ENCODE data around the gene ITSN2. TPM values are rescaled to one million over a fixed set of nuclear protein-coding genes. Genes with fewer than 3 reads are reported as not detected.
"Not testable (repeated sequence)": the region's sequence is repeated elsewhere in the genome, so short reads cannot be mapped to it uniquely, and the experiment has no call there.

ITSN2 gene
- total RNA-seq, 2 donors from 2014 or later: 35.8 to 41.1 TPM

DNA sequence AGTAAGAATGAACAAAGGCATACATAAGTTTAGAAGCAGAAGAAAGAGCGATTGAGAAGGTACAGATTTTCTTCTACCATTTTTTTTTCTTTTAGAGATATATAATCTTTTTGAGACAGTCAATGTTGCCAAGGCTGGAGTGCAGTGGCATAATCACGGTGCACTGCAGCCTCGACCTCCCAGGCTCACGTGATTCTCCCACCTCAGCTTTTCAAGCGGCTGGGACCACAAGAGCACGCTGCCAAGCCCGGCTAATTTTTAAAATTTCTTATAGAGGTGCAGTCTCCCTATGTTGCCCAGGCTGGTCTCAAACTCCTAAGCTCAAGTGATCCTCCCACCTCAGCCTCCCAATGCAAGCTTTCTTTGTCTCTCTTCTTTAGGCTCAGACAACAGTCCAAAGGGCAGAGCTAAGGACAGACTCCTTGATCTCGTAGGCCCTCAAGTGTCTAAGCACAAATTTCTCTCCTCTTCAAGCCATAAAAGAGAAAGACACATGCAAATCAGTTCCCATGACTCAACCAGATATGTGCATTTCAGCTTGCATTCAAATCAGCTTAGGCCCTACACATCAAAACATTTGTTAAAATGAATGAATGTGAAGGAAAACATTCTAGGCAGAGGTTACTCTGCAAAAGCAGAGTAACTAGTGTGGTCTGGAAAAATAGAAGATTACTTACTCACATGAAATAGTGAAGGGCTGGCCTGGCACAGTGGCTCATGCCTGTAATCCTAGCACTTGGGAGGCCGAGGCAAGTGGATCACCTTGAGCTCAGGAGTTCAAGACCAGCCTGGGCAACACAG lies 18.0 kb downstream of the ITSN2 start:
- ATAC-seq (no peak), DNase-seq (no peak)
- intact Hi-C loops (cut with DNase I): no loop called here

DNA sequence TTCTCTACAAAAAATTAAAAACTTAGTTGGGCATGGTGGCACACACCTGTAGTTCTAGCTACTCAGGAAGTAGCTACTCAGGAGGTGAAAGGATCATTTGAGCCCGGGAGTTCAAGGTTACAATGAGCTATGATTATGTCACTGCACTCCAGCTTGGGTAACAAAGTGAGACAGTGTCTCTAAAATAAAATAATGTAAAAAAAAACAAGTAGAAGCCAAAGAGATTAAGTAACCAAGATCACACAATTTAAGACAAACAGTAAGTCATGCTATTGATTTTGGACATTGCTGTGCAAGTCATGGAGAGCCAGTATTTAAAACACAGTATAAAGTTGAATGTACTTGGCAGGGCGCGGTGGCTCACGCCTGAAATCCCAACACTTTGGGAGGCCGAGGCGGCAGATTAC lies 20.5 kb downstream of the ITSN2 start:
- intact Hi-C loops (cut with DNase I): no loop called here
- no peak for DNase-seq
- ATAC-seq: no peak

DNA sequence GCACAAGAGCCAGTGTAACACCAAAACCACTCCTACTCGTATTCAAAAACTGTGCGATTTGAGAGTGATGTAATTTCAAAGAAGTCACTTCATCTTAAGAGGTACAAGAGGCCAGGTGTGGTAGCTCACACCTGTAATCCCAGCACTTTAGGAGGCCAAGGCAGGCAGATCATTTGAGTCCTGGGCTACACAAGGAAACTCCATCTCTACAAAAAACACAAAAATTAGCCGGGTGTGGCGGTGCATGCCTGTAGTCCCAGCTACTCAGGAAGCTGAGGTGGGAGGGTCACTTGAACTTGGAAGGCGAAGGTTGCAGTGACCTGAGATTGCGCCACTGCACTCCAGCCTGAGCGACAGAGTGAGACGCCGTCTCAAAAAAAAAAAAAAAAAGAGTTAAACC lies 21.2 kb downstream of the ITSN2 start:
- intact Hi-C loops (cut with DNase I); DNase-seq; ATAC-seq: not testable (repeated sequence)

DNA sequence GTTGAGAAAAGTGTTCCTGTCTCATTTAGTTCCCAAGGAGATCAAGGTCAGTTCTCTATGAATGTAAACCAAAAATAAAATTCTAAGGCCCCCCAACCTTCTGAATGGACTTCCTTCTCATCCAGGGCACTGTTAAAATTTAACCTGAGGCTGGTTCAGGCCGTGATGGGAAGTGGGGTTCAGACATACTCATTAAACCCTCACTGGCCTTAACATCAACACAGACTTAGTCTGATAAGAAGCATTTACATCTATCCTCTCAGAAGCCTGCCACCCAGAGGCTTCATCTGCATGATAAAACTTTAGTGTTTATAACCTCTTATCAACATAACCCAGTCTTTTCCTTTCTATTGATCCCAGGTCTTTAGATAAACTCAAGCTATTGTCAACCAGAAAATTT lies 22.4 kb downstream of the ITSN2 start:
- ATAC-seq: no peak
- intact Hi-C loops (cut with DNase I): no loop called here

DNA sequence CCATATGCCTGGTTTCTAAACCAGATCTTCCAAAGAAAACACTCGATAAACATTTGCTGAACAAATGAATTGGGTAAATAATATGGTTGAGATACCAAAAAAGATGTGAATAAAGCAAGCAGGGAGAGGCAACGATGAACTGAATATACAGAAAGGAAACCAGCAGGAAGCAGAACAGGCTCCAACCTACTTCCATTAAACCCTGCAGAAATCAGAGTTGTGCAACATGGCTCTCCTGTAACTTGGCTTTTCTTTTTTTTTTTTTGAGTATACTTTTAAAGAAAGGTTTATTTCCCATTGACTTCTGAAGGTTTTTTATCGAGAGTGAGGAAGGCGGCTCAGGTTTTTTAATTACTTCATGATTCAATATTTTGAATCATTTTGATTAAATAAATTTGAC lies 23.5 kb downstream of the ITSN2 start:
- no peak for ATAC-seq
- DNase-seq: no peak
- intact Hi-C loops (cut with DNase I): no loop called here

More for the DNA sequence above, 22.4 kb downstream of the ITSN2 start:
- no peak for DNase-seq

DNA sequence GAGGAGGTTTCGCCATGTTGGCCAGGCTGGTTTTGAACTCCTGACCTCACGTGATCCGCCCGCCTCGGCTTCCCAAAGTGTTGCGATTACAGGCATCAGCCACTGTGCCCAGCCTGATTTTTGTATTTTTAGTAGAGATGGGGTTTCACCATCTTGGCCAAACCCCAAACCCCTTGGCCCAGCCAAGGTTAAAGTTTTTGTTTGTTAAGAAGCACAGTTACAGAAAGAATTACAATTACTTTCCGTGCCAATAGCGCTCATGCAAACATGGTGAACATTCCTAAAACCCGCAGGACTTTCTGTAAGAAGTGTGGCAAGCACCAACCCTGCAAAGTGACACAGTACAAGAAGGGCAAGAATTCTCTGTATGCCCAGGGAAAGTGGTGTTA lies 26.1 kb downstream of the ITSN2 start:
- ATAC-seq: peak in 1 of 2 donors; percentile 68
- intact Hi-C loops (cut with DNase I): no loop called here
- DNase-seq: no peak

DNA sequence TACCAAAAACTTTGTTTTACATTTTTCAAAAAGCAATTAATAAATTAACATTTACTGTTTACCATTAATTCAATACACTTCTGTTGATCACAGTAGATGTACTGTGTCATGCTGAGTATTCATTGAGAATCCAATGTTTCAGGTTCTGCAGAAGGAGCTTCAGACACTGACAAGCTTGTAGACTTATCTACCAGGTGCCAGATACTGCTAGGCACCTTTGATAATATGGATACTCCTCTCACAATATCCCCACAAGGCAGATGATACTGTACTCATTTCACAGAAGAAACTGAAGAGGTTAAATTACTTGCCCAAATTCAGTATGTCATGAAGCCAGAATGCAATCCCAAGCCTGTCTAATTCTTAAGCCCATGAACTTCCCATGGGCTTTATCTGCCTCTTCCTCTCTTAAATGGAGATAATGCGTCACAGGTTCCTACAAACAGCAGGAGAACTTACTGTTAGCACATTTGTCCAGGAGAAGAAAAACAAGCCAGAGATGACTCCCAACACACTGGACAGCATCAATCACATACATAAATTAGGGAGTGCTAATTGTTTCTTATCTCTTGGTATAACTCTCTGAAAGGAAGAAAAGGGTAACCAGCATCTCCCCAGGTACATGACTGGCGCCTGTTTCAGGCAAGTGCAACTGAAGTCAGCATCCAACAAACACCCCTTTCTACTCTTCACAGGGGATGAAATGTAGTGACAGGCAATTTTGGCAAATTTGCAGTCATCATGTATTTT lies 27.4 kb downstream of the ITSN2 start:
- intact Hi-C loops (cut with DNase I): no loop called here
- DNase-seq: no peak
- ATAC-seq: peak in 1 of 2 donors; percentile 31

DNA sequence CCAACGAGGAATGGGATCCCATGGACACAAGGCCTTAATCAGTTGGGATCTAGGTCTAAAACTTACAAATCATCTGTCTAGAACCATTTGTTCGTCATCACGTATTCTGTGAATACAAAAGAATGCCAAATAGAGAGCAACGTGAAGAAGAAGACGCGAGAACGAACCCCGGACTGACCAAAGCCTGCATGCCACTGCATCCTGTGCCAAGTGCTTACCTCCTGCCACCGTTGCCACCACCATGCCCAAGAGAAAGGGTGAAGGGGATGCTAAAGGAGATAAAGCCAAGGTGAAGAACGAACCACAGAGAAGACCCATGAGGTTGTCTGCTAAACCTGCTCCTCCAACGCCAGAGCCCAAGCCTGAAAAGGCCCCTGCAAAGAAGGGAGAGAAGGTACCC lies 30.2 kb downstream of the ITSN2 start:
- ATAC-seq (no peak), DNase-seq (no peak)
- intact Hi-C loops (cut with DNase I): no loop called here

DNA sequence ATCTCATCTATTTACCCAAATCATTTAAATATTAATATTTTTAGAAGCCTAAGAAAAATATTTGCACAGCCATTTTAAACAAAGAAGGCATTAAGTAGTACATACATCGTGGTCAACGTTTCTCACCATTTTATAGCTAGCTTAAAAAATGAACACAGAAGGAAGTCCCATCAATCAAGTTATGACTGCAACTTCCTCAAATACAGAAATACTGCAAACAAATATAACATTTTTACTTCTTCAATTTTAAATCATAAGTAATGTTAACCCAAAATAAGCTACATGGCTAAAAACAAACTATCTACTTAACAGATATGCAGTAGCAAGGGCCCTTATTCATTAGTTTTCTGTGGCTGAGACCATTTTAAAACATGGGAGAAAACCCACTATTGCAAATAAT lies 30.6 kb downstream of the ITSN2 start:
- DNase-seq: no peak
- intact Hi-C loops (cut with DNase I): no loop called here
- ATAC-seq: no peak

DNA sequence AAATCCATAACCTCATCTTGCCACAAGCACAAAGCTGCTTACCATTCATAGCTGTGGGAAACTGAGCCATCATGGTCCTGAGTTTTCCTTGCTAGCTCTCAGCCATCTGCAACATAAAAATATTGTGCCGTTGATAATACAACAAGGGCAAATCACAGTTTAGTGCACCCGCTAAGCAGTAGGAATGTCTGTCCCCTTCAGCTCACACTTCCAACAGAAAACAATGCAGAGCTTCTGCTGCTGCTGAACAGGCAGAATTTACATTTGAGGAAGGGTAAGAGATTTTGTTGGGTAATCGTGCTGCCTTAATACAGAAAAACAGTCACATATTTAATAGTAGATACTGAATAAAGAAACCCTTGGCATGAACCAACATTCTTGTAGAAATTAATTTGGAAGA lies 32.3 kb downstream of the ITSN2 start:
- no peak for DNase-seq
- ATAC-seq: peak in 1 of 2 donors; percentile 37
- intact Hi-C loops (cut with DNase I): no loop called here

DNA sequence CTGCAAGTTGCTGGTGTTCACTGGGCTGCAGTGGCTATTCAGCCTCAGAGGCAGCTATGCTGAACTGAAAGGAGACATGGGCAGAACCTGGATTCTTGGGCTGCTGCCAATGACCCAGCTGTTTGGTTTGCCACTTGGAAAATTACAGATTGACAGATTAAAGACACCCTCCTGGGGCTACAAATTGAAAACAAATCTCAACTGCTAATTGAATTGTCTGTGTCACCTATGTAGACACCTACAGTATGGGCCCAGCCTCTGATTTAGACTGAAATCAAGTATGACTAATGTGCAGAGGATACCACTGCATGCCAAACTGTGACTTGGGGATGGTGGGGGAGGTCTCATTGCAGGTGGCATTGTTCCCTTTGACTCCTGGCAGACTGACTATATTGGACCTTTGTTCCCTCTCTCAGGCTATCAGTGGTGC lies 42.8 kb downstream of the ITSN2 start:
- intact Hi-C loops (cut with DNase I): no loop called here
- DNase-seq: peak; percentile 44
- peak in 1 of 2 donors; percentile 45 for ATAC-seq

DNA sequence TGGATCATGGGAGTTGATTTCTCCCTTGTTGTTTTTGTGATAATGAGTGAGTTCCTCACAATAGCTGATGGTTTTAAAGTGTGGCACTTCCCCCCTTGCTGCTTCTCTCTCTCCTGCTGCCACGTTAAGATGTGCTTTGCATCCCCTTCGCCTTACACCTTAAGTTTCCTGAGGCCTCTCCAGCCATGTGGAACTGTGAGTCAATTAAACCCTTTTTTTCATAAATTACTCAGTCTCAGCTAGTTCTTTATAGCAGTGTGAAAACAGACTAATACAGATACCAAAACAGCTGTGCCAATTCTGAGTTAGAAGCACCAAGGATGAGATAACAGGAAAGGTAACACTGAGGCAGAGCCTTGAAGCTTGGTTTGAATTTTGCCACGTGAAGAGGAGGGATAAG lies 44.7 kb downstream of the ITSN2 start:
- no peak for DNase-seq
- ATAC-seq: no peak
- intact Hi-C loops (cut with DNase I): no loop called here

DNA sequence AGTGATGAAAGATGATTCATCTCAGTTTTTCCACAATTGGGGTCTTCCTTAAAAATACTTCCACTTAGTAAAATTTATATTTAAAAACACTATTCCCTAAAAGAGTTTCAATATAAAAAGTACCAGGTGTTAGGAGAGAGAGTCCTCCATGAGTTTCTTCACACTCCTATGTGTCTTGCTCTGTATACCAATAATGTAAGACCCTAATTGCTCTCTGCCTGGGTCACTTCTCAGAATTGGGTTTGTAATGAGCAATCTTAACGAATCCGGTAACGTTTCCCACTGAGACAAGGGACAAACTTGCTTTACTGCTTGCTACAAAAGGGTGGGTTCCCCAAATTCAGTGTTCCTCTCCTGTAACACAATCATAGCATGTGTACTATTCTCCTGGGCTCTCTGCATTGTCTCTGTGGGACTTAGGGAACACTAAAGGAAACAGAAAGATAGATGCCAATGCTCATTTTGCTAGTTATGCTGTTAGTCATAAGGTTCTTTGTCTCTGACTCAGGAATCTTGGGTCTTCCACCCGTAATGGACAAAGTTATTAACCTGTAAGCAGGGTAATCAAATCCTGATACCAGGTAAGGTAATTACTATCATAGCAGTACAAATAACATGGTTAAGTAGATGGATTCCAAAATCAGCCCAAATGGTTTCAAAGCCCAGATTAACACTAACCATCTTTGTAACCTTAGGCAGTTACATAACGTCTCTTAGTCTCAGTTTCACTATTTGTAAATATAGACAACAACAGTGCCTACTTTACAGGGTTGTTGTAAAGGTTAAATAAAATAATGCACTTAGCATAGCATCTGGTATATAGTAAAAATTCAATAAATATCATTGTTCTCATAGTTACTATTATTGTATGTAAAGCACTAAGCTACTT lies 46.3 kb downstream of the ITSN2 start:
- no peak for DNase-seq
- intact Hi-C loops (cut with DNase I): no loop called here

DNA sequence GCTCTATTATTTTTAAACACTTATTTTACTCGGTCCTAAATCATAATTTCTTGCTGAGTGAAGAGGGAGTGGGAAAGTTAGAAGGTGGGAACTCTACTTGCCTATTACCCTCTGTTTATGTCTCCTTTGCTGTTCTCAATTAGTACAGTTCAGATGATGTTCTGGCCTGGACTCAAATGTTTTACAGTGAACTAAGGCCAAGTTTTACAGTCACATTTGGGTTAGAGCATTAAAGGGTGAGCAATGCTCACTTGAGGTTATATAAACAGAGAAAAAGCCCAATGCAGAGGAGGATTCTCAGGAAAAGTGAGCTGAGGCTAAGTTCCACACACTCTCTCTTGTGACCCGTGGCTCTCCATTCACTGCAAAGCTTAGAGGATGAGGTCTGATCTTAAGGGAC lies 52.4 kb downstream of the ITSN2 start:
- ATAC-seq: no peak
- DNase-seq: no peak
- intact Hi-C loops (cut with DNase I): no loop called here

More for the DNA sequence above, 46.3 kb downstream of the ITSN2 start:
- no peak for ATAC-seq

DNA sequence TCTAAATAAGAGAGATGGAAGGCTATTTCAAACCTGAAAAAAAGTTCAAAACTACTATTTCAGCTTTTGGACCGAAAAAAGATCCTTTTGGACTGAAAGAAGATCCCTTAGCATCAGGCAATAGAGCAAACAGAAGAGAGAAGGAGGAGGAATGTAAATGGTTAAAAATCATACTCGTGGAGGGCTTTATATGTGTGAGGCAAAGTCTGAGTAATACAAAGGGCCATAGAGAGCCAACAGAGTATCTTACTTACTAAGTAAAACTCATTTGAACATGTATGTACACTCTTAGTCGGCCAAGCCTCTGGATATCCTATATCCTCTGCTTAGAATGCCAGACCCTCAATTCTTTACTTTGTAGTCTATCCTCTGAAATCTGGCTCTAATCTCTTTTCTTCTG lies 55.7 kb downstream of the ITSN2 start:
- intact Hi-C loops (cut with DNase I): no loop called here
- DNase-seq (no peak), ATAC-seq (peak in 1 of 2 donors; percentile 9)

DNA sequence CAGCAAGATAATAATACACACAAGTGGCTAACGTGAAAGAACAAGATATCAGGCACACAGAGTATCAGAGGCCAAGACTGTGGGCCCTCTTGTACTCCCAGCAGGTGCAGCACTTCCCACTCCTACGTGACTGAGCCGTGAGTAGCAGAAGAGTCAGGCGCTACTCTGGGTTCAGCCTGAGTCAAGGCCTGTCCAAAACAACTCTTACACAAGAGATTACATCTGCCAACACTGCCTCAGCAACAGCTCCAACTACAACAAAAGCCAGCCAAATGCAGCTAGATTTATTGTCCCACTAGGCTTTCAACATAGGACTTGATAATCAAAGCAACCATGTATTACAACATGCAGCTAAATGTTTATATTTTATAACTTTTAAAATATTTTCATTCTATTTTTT lies 56.2 kb downstream of the ITSN2 start:
- intact Hi-C loops (cut with DNase I): no loop called here
- peak; percentile 76 for DNase-seq
- peak; percentile 99 to 100 for ATAC-seq

DNA sequence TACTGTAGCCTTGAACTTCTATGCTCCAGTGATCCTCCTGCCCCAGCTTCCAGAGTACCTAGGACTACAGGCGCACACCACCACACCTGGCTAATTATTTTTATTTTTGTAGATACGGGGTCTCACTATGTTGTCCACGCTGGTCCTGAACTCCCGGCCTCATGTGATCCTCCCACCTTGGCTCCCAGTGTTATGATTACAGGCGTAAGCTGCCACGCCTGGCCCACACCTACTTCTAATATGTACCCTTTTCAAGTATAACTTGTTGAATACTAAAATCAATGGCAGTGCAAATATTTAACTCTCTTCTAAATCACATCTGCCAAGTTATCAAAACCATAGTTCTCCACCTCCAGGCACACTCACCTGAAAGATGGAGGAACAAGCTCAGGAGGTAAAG lies 58.7 kb downstream of the ITSN2 start:
- ATAC-seq: no peak
- no peak for DNase-seq
- intact Hi-C loops (cut with DNase I): no loop called here

DNA sequence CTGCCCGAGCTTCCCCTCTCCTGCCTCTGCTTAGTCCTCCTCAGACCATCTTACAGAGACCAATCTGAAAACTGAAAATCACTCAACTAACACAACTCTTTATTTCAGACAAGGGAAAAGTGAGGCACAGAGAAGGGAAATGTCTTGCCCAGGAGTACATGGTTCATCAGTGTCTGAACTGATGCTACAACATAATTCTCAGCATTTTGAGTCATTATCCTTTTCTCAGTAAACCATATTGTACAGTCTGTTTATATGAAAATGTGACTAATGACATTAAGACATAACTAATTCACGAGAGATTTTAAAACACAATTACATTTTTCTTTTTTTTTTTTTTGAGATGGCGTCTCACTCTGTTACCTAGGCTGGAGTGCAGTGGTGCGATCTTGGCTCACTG lies 62.7 kb downstream of the ITSN2 start:
- DNase-seq (no peak), ATAC-seq (no peak)
- intact Hi-C loops (cut with DNase I): loop anchor here in 1 of 2 donors (10.0 kb wide), 1 partner anchor 53 kb away; no protein-coding TSS in a partner anchor

DNA sequence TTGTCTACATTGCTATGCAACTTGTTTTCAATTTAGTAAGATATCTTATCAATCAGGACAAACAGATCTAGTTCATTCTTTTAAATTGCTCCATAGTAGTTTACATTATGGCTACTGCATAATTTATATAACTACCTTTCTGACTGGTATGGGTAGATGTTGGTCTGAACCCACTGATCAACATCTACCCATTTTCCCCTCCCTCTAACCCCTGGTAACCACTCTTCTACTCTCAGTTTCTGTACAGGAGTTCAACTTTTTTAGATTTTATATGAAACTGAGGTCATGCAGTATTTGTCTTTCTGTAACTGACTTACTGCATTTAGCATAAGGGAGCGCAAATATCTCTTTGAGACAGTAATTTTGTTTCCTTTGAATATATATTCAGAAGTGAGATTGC lies 73.2 kb downstream of the ITSN2 start:
- ATAC-seq (no peak), DNase-seq (no peak)
- intact Hi-C loops (cut with DNase I): no loop called here

Measured in left cardiac atrium (tissue), 4 donors.